NCI-H345 treated with DMSO at 0.1 percent for 48 hours (cell line): ENCODE measurements around the gene TRAPPC12.
A peak's percentile ranks its signal among the peaks of the same experiment; 100 is the strongest.

Experiments
- DNase-seq: peaks from one replicate; lab custom pipeline; 2025; ENCODE audit not compliant: unreplicated experiment; lab: John Stamatoyannopoulos, UW

The TRAPPC12 gene

GRCh38 chr2:3451926-3452671 lies 72.6 kb downstream of the TRAPPC12 start:
- no peak for DNase-seq

GRCh38 chr2:3453190-3453999 lies 73.9 kb downstream of the TRAPPC12 start:
- no peak for DNase-seq

GRCh38 chr2:3454005-3454404 lies 74.5 kb downstream of the TRAPPC12 start:
- DNase-seq = peak; percentile 38

GRCh38 chr2:3454802-3455201 lies 75.3 kb downstream of the TRAPPC12 start:
- DNase-seq = no peak

- DNase-seq = no peak
These were observed 76.6 kb downstream of the TRAPPC12 start for GRCh38 chr2:3456125-3456524.

- no peak for DNase-seq
These were observed 78.3 kb downstream of the TRAPPC12 start for GRCh38 chr2:3457524-3458395.

GRCh38 chr2:3458396-3459184 lies 79.1 kb downstream of the TRAPPC12 start:
- no peak for DNase-seq

- DNase-seq = no peak
These were observed 79.9 kb downstream of the TRAPPC12 start for GRCh38 chr2:3459185-3460015.

GRCh38 chr2:3460156-3460555 lies 80.7 kb downstream of the TRAPPC12 start:
- no peak for DNase-seq

- DNase-seq = no peak
These were observed 81.6 kb downstream of the TRAPPC12 start for GRCh38 chr2:3460831-3461800.

GRCh38 chr2:3461801-3462492 lies 82.5 kb downstream of the TRAPPC12 start:
- DNase-seq = no peak

- DNase-seq = no peak
These were observed 83.1 kb downstream of the TRAPPC12 start for GRCh38 chr2:3462493-3463104.

GRCh38 chr2:3463186-3463835 lies 83.8 kb downstream of the TRAPPC12 start:
- no peak for DNase-seq

GRCh38 chr2:3463944-3464343 lies 84.5 kb downstream of the TRAPPC12 start:
- no peak for DNase-seq

GRCh38 chr2:3464401-3465005 lies 85.0 kb downstream of the TRAPPC12 start:
- DNase-seq = no peak

- DNase-seq = no peak
These were observed 85.8 kb downstream of the TRAPPC12 start for GRCh38 chr2:3465328-3465727.
